Omental fat pad (tissue), 4 donors: Measurements from ENCODE around the gene NKAPD1. TPM values are rescaled to one million over a fixed set of nuclear protein-coding genes. Genes with fewer than 3 reads are reported as not detected.

Experiments
- ATAC-seq: fragments of 150-250 bp; one replicate; pipeline ENCODE4 v1.9.1; 2016; ENCODE audit warnings: mild to moderate bottlenecking, moderate library complexity; ENCODE audit not compliant: low FRiP score
- DNase-seq: peaks from one replicate; pipeline ENCODE4 v3.0.0-alpha.2; 2019; ENCODE audit warnings: low spot score
- total RNA-seq, 4 donors: library from RNA; depleted of rRNA; stranded (reverse); fragments of >200 nt; gene quantifications; one replicate each; pipeline ENCODE4 v1.1.0, GENCODE V29; 2016
- TF ChIP-seq, protein P1 (sequence below), 3 donors: fragments of 450-650 bp; IDR thresholded peaks; one replicate each; pipeline ENCODE4 v1.5.1; 2016 to 2017; ENCODE audit warnings: antibody characterized with exemption in 3 of 3, mild to moderate bottlenecking in 3 of 3, moderate library complexity in 2 of 3

Gene NKAPD1
- total RNA-seq, 4 donors from 2014 or later = 11.0 to 15.4 (median 11.1) TPM

DNA sequence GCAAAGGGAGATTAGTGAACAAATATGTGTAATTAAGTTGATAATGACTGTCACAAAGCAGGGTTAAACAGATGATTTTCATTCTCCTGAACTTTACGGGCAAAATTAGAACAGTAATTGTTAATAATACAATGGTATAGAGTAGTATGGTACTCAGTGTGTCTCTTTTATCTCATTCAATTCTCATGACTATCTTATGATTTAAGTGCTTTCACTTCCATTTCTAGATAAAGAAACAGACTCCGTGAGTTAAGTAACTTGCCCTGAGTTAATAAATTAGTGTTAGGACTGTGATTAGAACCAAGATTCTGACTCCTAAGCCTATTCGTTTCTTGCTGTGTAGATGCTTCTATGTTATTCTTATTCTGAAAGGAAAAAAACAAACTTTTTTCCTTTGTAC lies 22.3 kb upstream of the NKAPD1 start:
- ATAC-seq = no peak
- no peak for DNase-seq
- TF ChIP-seq, protein P1, sequence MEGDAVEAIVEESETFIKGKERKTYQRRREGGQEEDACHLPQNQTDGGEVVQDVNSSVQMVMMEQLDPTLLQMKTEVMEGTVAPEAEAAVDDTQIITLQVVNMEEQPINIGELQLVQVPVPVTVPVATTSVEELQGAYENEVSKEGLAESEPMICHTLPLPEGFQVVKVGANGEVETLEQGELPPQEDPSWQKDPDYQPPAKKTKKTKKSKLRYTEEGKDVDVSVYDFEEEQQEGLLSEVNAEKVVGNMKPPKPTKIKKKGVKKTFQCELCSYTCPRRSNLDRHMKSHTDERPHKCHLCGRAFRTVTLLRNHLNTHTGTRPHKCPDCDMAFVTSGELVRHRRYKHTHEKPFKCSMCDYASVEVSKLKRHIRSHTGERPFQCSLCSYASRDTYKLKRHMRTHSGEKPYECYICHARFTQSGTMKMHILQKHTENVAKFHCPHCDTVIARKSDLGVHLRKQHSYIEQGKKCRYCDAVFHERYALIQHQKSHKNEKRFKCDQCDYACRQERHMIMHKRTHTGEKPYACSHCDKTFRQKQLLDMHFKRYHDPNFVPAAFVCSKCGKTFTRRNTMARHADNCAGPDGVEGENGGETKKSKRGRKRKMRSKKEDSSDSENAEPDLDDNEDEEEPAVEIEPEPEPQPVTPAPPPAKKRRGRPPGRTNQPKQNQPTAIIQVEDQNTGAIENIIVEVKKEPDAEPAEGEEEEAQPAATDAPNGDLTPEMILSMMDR (IDR thresholded peaks at IDR 0.05) = no peak

DNA sequence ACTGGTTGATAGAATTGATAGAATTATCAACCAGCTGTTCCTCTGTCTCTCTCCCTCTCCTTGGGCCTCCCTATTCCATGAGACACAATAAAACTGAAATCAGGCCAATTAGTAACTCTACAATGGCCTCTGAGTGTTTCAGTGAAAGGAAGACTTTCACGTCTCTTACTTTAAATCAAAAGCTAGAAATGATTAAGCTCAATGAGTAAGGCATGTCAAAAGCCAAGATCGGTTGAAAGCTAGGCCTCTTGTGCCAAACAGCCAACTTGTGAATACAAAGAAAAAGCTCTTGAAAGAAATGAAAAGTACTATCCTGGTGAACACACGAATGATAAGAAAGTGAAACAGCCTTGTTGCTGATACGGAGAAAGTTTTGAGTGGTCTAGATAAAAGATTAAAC lies 16.9 kb upstream of the NKAPD1 start:
- TF ChIP-seq, protein P1 (IDR thresholded peaks at IDR 0.05) = no peak

DNA sequence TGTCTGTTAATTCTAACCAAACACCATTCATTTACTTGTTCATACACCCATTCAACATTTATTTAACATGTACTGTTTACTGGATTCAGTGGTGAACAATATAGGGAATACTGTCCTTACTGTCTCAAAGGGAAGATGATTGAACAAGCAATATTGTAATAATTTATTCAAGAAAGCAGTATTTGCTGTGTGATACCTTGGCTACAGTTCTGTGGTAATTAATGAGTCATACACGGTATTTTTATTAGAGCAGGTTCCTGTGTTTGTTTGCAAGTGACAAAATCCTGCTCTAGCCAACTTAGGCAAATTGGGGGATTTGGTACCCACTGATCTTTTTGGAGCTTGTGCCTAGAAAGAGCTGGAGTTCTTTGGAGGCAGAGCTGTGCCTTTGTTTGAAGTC lies 16.0 kb upstream of the NKAPD1 start:
- no peak for ATAC-seq
- TF ChIP-seq, protein P1 (IDR thresholded peaks at IDR 0.05) = no peak
- no peak for DNase-seq

More for the DNA sequence above, 16.9 kb upstream of the NKAPD1 start:
- no peak for DNase-seq
- ATAC-seq = no peak

DNA sequence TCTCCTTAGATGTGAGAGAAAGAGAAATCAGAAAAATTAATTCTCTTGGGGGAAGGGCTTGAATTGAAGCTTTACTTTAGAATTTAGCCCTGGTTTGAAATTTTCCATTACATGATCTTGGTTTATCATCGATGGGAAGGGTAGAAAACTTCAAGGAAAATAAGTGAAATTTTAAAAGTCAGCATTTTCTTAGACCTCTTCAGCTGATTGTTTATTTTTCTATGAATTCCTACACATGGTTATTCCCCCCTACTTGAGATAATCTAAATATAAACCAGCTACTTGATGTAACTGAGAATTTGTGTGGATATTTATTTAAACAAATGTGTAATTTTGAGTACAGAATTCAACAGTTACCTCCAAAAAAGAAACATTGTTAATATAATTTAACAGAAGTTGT lies 11.2 kb upstream of the NKAPD1 start:
- DNase-seq (no peak), ATAC-seq (no peak)
- TF ChIP-seq, protein P1 (IDR thresholded peaks at IDR 0.05) = no peak

DNA sequence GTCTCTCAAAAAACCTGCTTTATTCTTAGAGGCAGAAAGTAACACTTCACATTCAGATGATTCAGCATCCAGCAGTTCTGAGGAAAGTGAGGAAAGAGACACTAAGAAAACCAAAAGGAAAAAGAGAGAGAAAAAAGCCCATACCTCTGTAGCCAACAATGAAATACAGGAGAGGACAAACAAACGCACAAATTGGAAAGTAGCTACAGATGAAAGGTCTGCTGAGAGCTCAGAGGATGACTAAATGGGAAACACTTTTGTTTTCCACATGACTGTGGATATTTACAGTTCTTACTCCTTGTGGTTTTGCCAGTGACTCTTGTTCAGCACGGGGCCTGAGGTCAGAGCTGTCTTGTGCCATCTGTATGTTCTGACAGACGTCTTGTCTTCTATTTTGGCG lies 8.6 kb downstream of the NKAPD1 start:
- DNase-seq (no peak), ATAC-seq (no peak)
- TF ChIP-seq, protein P1 (IDR thresholded peaks at IDR 0.05) = no peak

DNA sequence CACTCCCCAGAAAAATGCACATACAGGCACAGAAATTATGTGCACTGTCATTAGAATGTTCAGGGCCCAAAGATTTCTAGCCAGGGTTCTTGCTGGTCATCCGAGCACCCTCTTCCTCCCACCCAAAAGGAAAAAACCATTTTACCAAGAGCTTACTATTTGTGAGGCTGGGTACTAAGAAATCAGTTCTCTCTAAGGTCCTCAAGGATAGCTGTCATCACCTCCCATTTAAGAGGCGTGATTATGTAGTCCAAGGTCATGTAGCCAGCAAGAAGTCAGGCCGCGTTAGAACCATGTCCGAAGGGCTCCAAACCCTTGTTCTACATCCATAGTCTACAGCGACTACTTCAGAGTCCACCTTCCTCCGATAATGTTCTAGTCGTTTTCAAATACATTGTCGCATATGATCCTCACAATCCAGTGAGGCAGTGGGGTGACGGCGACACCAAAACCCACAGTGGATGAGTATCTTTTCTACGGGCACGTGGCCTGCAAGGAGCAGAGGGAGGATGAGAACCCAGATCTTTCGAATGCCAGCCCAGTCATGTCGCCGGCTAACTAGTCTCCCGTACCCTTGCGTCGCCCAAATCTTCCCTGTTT lies 11.8 kb downstream of the NKAPD1 start:
- DNase-seq (no peak), ATAC-seq (peak; percentile 66)
- TF ChIP-seq, protein P1 (IDR thresholded peaks at IDR 0.05) = no peak

DNA sequence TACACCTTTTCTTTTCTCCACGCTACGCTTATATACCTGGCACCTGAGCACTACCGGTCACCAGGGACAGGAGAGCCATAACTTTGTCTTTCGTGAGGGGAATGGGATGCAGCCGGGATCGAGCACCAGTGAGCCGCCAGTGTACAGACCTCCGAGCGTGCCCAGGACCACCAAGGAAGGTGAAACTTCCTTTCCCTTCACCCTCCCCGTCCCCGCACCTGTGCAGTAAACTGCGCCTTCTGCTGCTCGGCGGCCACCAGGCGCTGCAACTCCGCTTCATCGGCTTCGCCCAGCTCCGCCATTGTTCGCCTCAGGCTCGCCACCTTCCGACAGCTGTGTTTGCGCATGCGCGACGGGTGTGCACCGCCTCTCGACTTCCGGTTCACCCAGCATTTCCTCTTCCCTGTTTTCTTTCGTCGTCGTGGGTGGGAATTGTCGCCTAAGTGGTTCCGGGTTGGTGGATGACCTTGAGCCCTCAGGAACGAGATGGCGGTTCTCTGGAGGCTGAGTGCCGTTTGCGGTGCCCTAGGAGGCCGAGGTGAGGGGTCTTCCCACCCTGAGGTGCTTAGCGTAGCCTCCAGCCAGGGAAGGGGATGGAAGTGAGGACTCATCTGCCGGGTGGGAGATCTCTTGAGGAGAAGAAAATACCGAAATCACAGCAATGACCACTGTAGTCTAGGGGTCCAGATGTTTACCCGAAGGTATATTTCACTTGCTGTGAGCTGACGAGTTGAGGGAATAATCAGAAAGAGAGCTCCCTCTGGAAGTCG lies 12.5 kb downstream of the NKAPD1 start, which contains the start of the genes SDHD and TIMM8B:
Gene SDHD (plus strand): TSS at position 452 of the 770 bp plus-strand sequence. CDS start 35 bp downstream, at position 487.
Gene TIMM8B (minus strand): TSS at position 335 of the 770 bp plus-strand sequence. CDS start 33 bp downstream, at position 302.
- DNase-seq (peak; percentile 79), ATAC-seq (peak; percentile 94)
- TF ChIP-seq, protein P1 (IDR thresholded peaks at IDR 0.05) = no peak
